HCT116 (cell line): ENCODE results near the gene PIP4K2B. TPM values are rescaled to one million over a fixed set of nuclear protein-coding genes. Genes with fewer than 3 reads are reported as not detected.

Experiments
- ATAC-seq: fragments of 200-7000 bp; cut with Tn5 transposase; 2 replicates; pipeline ENCODE4 v1.9.1; 2020; ENCODE audit warnings: mild to moderate bottlenecking, moderate library complexity
- BruUV-seq: library from RNA; stranded (reverse); fragments of 400-500 nt; replicated peaks from 2 replicates; lab custom pipeline; 2021; lab: Mats Ljungman, UMichigan
- CTCF ChIA-PET: fragments of 300-600 bp; sonication (Branson Sonifier 250); formaldehyde crosslinking; loops from one replicate; lab custom pipeline; 2021; ENCODE audit warnings: antibody characterized with exemption; lab: Charles Lee
- POLR2A ChIA-PET: fragments of 300-600, 350-600 bp; sonication (Branson Sonifier 250); formaldehyde crosslinking; loops from one replicate; lab custom pipeline; 2021; ENCODE audit warnings: antibody characterized with exemption; lab: Charles Lee
- RAD21 ChIA-PET, 2 experiments: fragments of 300-600 bp; sonication (Branson Sonifier 250); formaldehyde crosslinking; loops; one replicate each; lab custom pipeline; 2023; ENCODE audit warnings: low total read pairs in 2 of 2; ENCODE audit not compliant: uncharacterized antibody in 2 of 2, unreplicated experiment in 2 of 2, low non-redundant PET in 1 of 2; lab: Charles Lee
- DNase-seq: peaks from one replicate; pipeline ENCODE4 v3.0.0-alpha.2; 2010; ENCODE audit warnings: low read depth, low spot score
- H2AFZ ChIP-seq: fragments of 200-600 bp; shearing (Covaris generic), sonication (generic); 2 replicates; pipeline ENCODE4 v1.6.1; 2017; ENCODE audit warnings: low read depth, mixed run types, mixed read lengths, antibody characterized with exemption, low read length; ENCODE audit not compliant: poor library complexity, severe bottlenecking
- H3K27ac ChIP-seq: 2 replicates; pipeline ENCODE4 v1.5.1; 2012; ENCODE audit warnings: low read depth, low read length
- H3K27me3 ChIP-seq: fragments of 200-600 bp; sonication (generic); 2 replicates; pipeline ENCODE4 v1.6.1; 2016; ENCODE audit warnings: mixed run types, low read length, mixed read lengths; ENCODE audit not compliant: insufficient read depth
- H3K36me3 ChIP-seq, 2 experiments: fragments of 200-500 bp in 1 of 2; fragments of 200-600 bp in 1 of 2; sonication (Bioruptor generic) in 1 of 2; sonication (generic) in 1 of 2; 2 replicates each; pipeline versions ENCODE4 v1.5.1 to v1.6.1; 2014 to 2016; ENCODE audit warnings: low read length in 2 of 2, inconsistent platforms in 1 of 2, mixed read lengths in 1 of 2, mixed run types in 1 of 2; ENCODE audit not compliant: insufficient read depth in 2 of 2, control insufficient read depth in 1 of 2
- H3K4me1 ChIP-seq, 2 experiments: fragments of 200-600 bp in 1 of 2; sonication (generic) in 1 of 2; 2 replicates each; pipeline versions ENCODE4 v1.5.1 to v1.6.1; 2012 to 2017; ENCODE audit warnings: low read length in 2 of 2, inconsistent platforms in 1 of 2, mild to moderate bottlenecking in 1 of 2, mixed read lengths in 1 of 2, mixed run types in 1 of 2, moderate library complexity in 1 of 2; ENCODE audit not compliant: insufficient read depth in 2 of 2, control insufficient read depth in 1 of 2
- H3K4me2 ChIP-seq: fragments of 200-600 bp; sonication (generic); 2 replicates; pipeline ENCODE4 v1.6.1; 2017; ENCODE audit warnings: mixed run types, low read length, mixed read lengths
- H3K4me3 ChIP-seq, 2 experiments: fragments of 200-600 bp in 1 of 2; sonication (generic) in 1 of 2; replicated peaks in 1 of 2; 2 replicates each; pipeline ENCODE4 v1.5.1; 2011 to 2016; ENCODE audit warnings: low read length in 2 of 2, control low read depth in 1 of 2, low read depth in 1 of 2, mild to moderate bottlenecking in 1 of 2, mixed read lengths in 1 of 2, mixed run types in 1 of 2
- H3K79me2 ChIP-seq: fragments of 200-600 bp; sonication (generic); 2 replicates; pipeline ENCODE4 v1.6.1; 2017; ENCODE audit warnings: mild to moderate bottlenecking, mixed run types, low read length, moderate library complexity, mixed read lengths; ENCODE audit not compliant: insufficient read depth
- H3K9ac ChIP-seq: fragments of 200-600 bp; sonication (generic); 2 replicates; pipeline ENCODE4 v1.6.1; 2016; ENCODE audit warnings: low read length, mixed read lengths
- H3K9me2 ChIP-seq: fragments of 200-600 bp; sonication (generic), shearing (Covaris generic); 2 replicates; pipeline ENCODE4 v1.6.1; 2017; ENCODE audit warnings: mixed run types, mild to moderate bottlenecking, moderate library complexity; ENCODE audit not compliant: insufficient read depth
- H3K9me3 ChIP-seq, 2 experiments: fragments of 200-500 bp in 1 of 2; fragments of 200-600 bp in 1 of 2; sonication (Bioruptor generic) in 1 of 2; sonication (generic) in 1 of 2; 2 replicates each; pipeline ENCODE4 v1.6.1; 2014 to 2017; ENCODE audit warnings: low read length in 2 of 2, mixed read lengths in 2 of 2, inconsistent platforms in 1 of 2, low read depth in 1 of 2, mild to moderate bottlenecking in 1 of 2, mixed run types in 1 of 2, moderate library complexity in 1 of 2; ENCODE audit not compliant: control insufficient read depth in 1 of 2, insufficient read depth in 1 of 2
- H4K20me1 ChIP-seq: fragments of 200-600 bp; sonication (generic), shearing (Covaris generic); 2 replicates; pipeline ENCODE4 v1.6.1; 2017; ENCODE audit warnings: mixed run types, mild to moderate bottlenecking, moderate library complexity; ENCODE audit not compliant: insufficient read depth
- CEBPB ChIP-seq: IDR thresholded peaks from 2 replicates; pipeline ENCODE4 v1.6.1; 2012; ENCODE audit warnings: low read depth
- EZH2phosphoT487 ChIP-seq: fragments of 200-600 bp; IDR thresholded peaks from 2 replicates; pipeline ENCODE4 v1.6.1; 2018; ENCODE audit warnings: antibody characterized with exemption, borderline replicate concordance
- JUND ChIP-seq: IDR thresholded peaks from 2 replicates; pipeline ENCODE4 v1.6.1; 2012
- POLR2AphosphoS5 ChIP-seq: IDR thresholded peaks from 2 replicates; pipeline ENCODE4 v1.6.1; 2011; ENCODE audit warnings: mild to moderate bottlenecking, low read depth, low read length, moderate library complexity
- RAD21 ChIP-seq: IDR thresholded peaks from 2 replicates; pipeline ENCODE4 v1.6.1; 2012; ENCODE audit warnings: low read depth, mild to moderate bottlenecking
- SRF ChIP-seq: IDR thresholded peaks from 2 replicates; pipeline ENCODE4 v1.6.1; 2012; ENCODE audit warnings: low read depth
- TCF7L2 ChIP-seq: IDR thresholded peaks from 2 replicates; pipeline ENCODE4 v1.7.0; 2011; ENCODE audit warnings: borderline replicate concordance, inconsistent platforms; ENCODE audit not compliant: insufficient read depth, insufficient read length; ENCODE audit errors: extremely low read depth
- ZNF274 ChIP-seq: fragments of 200-500 bp; sonication (Bioruptor generic); IDR thresholded peaks from 2 replicates; pipeline ENCODE4 v1.6.1; 2014; ENCODE audit warnings: mild to moderate bottlenecking, low read depth, low read length, inconsistent platforms
- intact Hi-C: fragments of 100-400 bp; cut with micrococcal nuclease; formaldehyde crosslinking; loops from 2 replicates; pipeline ENCODE4 v1.10.0; 2022
- total RNA-seq: library from RNA; stranded (reverse); gene quantifications from one replicate; pipeline ENCODE4 v1.2.1, GENCODE V29; 2021; ENCODE audit not compliant: unreplicated experiment
- TF ChIP-seq, protein P1 (sequence below): IDR thresholded peaks from 2 replicates; pipeline ENCODE4 v1.6.1; 2011; ENCODE audit warnings: mild to moderate bottlenecking, low read length, moderate library complexity; ENCODE audit not compliant: insufficient replicate concordance; ENCODE audit errors: extremely low read depth

Gene PIP4K2B
- total RNA-seq, 1 experiment from 2014 or later = 40.3 TPM

DNA sequence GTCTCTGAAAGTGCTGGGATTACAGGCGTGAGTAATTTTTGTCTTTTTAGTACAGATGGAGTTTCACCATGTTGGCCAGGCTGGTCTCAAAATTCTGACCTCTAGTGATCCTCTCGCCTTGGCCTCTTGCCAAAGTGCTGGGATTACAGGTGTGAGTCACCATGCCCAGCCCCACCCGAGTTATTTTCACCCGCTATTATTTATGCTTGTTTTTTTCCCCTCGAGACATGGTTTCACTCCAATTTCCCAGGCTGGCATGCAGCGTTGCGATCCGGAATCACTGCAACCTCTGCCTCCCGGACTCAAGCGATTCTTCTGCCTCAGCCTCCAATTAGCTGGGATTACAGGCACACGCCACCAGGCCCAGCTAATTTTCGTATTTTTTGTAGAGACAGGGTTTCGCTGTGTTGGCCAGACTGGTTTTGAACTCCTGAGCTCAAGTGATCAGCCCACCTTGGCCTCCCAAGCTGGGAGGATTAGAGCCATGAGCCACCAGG lies 45.0 kb upstream of the PIP4K2B start:
- Histone ChIP-seq H3K9ac (no peak overlapping the region), H4K20me1 (peaks cover under 1% of the 10 kb centered on the region; the same call in 1 of the 2 replicates), H3K4me1 (peaks cover 0 to 3% of the 10 kb centered on the region in 2 experiments; a peak in 1 of 4 replicates), H3K9me2 (no peaks in the 10 kb centered on the region), H3K79me2 (peaks cover 6% of the 10 kb centered on the region; the same call in 1 of the 2 replicates), H3K4me2 (no peak overlapping the region), H3K4me3 (no peak overlapping the region), H3K27ac (peak overlapping the region; percentile 17; the same call in 1 of the 2 replicates), H3K36me3 (peaks cover 12 to 18% of the 10 kb centered on the region in 2 experiments; a peak in 3 of 4 replicates), H3K27me3 (no peaks in the 10 kb centered on the region), H3K9me3 (no peaks in the 10 kb centered on the region), H2AFZ (no peak overlapping the region)
- ChIA-PET POLR2A (interaction anchor here (0.6 to 2.7 kb wide), 4 partner anchors 9 to 73 kb away, joined by 3 to 22 read pairs (median 4); partner anchors contain the start of genes LASP1 and RPL23), CTCF (no interaction called here), RAD21 (no interaction called here)
- DNase-seq (no peak), ATAC-seq (no peak)
- 0 out of 2 replicates have a peak, but pooled peaks have one; percentile 8 for TF ChIP-seq POLR2AphosphoS5
- TF ChIP-seq EZH2phosphoT487 = no peak
- no peak for TF ChIP-seq RAD21
- no peak for TF ChIP-seq ZNF274
- TF ChIP-seq CEBPB = no peak
- TF ChIP-seq SRF = no peak
- BruUV-seq = no TSS peak
- intact Hi-C loops = no loop called here

DNA sequence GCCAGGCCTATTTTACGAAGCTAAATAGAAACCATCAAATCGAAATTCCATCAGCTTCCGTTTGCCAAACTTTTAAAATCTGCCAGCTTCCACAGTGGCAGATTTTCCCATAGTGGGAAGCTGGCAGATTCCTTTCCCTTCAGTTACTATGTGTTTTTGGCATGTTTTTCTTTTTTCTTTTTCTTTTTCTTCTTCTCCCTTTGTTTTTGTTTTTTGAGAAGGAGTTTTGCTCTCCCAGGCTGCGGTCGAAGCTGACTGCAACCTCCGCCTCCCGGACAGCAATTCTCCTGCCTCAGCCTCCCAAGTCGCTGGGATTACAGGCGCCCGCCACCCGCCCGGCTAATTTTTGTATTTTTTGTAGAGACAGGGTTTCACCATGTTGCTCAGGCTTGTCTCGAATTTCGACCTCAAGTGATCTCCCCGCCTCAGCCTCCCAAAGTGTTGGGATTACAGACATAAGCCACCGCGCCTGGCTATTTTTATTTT lies 26.4 kb upstream of the PIP4K2B start:
- ChIA-PET RAD21 (interaction anchor here in 1 of 2 experiments (0.6 kb wide), 1 partner anchor 38 kb away, joined by 3 read pairs; no protein-coding TSS in a partner anchor), CTCF (no interaction called here), POLR2A (interaction anchor here (0.8 to 1.9 kb wide), 4 partner anchors 8 to 46 kb away, joined by 3 to 10 read pairs (median 4); partner anchors contain the start of genes LASP1 and RPL23)
- H3K36me3 ChIP-seq = peaks cover 3 to 4% of the 10 kb centered on the region in 2 experiments; a peak in 2 of 4 replicates
- peaks cover 40% of the 10 kb centered on the region for H3K79me2 ChIP-seq
- no peaks in the 10 kb centered on the region for H3K9me3 ChIP-seq
- H3K4me1 ChIP-seq = peaks cover 11 to 20% of the 10 kb centered on the region in 2 experiments
- H3K9me2 ChIP-seq = no peaks in the 10 kb centered on the region
- TSS peak; percentile 99 for BruUV-seq
- no peak for ATAC-seq
- peak overlapping the region; percentile 71 to 89 for H3K4me3 ChIP-seq
- H4K20me1 ChIP-seq = no peaks in the 10 kb centered on the region
- intact Hi-C loops = no loop called here
- peak overlapping the region; percentile 85 for H3K9ac ChIP-seq
- no peak for DNase-seq
- peak overlapping the region; percentile 79 for H3K4me2 ChIP-seq
- peak overlapping the region; percentile 92 for H3K27ac ChIP-seq
- TF ChIP-seq JUND = no peak
- TF ChIP-seq POLR2AphosphoS5 = no peak
- TF ChIP-seq, protein P1, sequence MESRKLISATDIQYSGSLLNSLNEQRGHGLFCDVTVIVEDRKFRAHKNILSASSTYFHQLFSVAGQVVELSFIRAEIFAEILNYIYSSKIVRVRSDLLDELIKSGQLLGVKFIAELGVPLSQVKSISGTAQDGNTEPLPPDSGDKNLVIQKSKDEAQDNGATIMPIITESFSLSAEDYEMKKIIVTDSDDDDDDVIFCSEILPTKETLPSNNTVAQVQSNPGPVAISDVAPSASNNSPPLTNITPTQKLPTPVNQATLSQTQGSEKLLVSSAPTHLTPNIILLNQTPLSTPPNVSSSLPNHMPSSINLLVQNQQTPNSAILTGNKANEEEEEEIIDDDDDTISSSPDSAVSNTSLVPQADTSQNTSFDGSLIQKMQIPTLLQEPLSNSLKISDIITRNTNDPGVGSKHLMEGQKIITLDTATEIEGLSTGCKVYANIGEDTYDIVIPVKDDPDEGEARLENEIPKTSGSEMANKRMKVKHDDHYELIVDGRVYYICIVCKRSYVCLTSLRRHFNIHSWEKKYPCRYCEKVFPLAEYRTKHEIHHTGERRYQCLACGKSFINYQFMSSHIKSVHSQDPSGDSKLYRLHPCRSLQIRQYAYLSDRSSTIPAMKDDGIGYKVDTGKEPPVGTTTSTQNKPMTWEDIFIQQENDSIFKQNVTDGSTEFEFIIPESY = no peak
- TF ChIP-seq TCF7L2 = no peak
- no peak for TF ChIP-seq CEBPB
- H3K27me3 ChIP-seq = no peaks in the 10 kb centered on the region
- H2AFZ ChIP-seq = no peak overlapping the region
